ENCODE results near the gene INPP5A.

The INPP5A gene

GRCh38 chr10:132749371-132749795, 211.8 kb downstream of the INPP5A start:
- no peak overlapping the region for H3K27ac ChIP-seq (replicated peaks)
- no peaks in the 10 kb centered on the region for H3K27me3 ChIP-seq (ENCODE audit: insufficient read depth, poor library complexity, severe bottlenecking)
- DNase-seq (ENCODE audit: low read depth in 1 of 2, low spot score in 1 of 2): no peak
- no peak for TF ChIP-seq CTCF (IDR thresholded peaks at IDR 0.05; ENCODE audit: insufficient read depth, low read length)
- TF ChIP-seq REST (IDR thresholded peaks at IDR 0.05; ENCODE audit: insufficient replicate concordance, low read depth): no peak
- no peak for TF ChIP-seq POLR2AphosphoS5 (IDR thresholded peaks at IDR 0.05; ENCODE audit: low read depth)
- no peak for TF ChIP-seq GABPA (IDR thresholded peaks at IDR 0.05; ENCODE audit: low read depth)
- TF ChIP-seq SPI1 (IDR thresholded peaks at IDR 0.05; ENCODE audit: borderline replicate concordance, low read depth): no peak
- no peak overlapping the region for H3K4me3 ChIP-seq (replicated peaks; ENCODE audit: insufficient read depth, low read length)

GRCh38 chr10:132750936-132751335, 213.3 kb downstream of the INPP5A start:
- no peaks in the 10 kb centered on the region for H3K27me3 ChIP-seq (ENCODE audit: insufficient read depth, poor library complexity, severe bottlenecking)
- no peak overlapping the region for H3K27ac ChIP-seq (replicated peaks)
- TF ChIP-seq POLR2AphosphoS5 (IDR thresholded peaks at IDR 0.05; ENCODE audit: low read depth): no peak
- TF ChIP-seq REST (IDR thresholded peaks at IDR 0.05; ENCODE audit: insufficient replicate concordance, low read depth): no peak
- TF ChIP-seq SPI1 (IDR thresholded peaks at IDR 0.05; ENCODE audit: borderline replicate concordance, low read depth): no peak
- no peak for TF ChIP-seq CTCF (IDR thresholded peaks at IDR 0.05; ENCODE audit: insufficient read depth, low read length)
- no peak for TF ChIP-seq GABPA (IDR thresholded peaks at IDR 0.05; ENCODE audit: low read depth)
- no peak for DNase-seq (ENCODE audit: low read depth in 1 of 2, low spot score in 1 of 2)
- no peak overlapping the region for H3K4me3 ChIP-seq (replicated peaks; ENCODE audit: insufficient read depth, low read length)

- no peak for DNase-seq (ENCODE audit: low read depth in 1 of 2, low spot score in 1 of 2)
- TF ChIP-seq REST (IDR thresholded peaks at IDR 0.05; ENCODE audit: insufficient replicate concordance, low read depth) (no peak), CTCF (IDR thresholded peaks at IDR 0.05; ENCODE audit: insufficient read depth, low read length) (no peak), SPI1 (IDR thresholded peaks at IDR 0.05; ENCODE audit: borderline replicate concordance, low read depth) (no peak), POLR2AphosphoS5 (IDR thresholded peaks at IDR 0.05; ENCODE audit: low read depth) (no peak), GABPA (IDR thresholded peaks at IDR 0.05; ENCODE audit: low read depth) (no peak)
Observed at GRCh38 chr10:132752378-132752777, 214.8 kb downstream of the INPP5A start.

More at GRCh38 chr10:132752378-132752777, 214.8 kb downstream of the INPP5A start:
- Histone ChIP-seq H3K4me3 (replicated peaks; ENCODE audit: insufficient read depth, low read length) (no peak overlapping the region), H3K27ac (replicated peaks) (no peak overlapping the region), H3K27me3 (ENCODE audit: insufficient read depth, poor library complexity, severe bottlenecking) (no peaks in the 10 kb centered on the region)
